Stomach smooth muscle (tissue), 2 donors: ENCODE measurements around the gene TMEM120A.

Source experiments
- H3K27ac ChIP-seq: one replicate; pipeline ENCODE4 v1.7.0; 2013; ENCODE audit warnings: mild to moderate bottlenecking, low read length, inconsistent platforms
- H3K27me3 ChIP-seq, 2 donors: one replicate each; pipeline ENCODE4 v1.7.0; 2013; ENCODE audit warnings: low read length in 2 of 2; ENCODE audit not compliant: insufficient read depth in 2 of 2, control insufficient read depth in 1 of 2
- H3K36me3 ChIP-seq, 2 donors: one replicate each; pipeline ENCODE4 v1.7.0; 2013; ENCODE audit warnings: low read length in 2 of 2; ENCODE audit not compliant: control insufficient read depth in 2 of 2, insufficient read depth in 2 of 2
- H3K4me1 ChIP-seq: one replicate; pipeline ENCODE4 v1.7.0; 2013; ENCODE audit warnings: low read length; ENCODE audit not compliant: control insufficient read depth, insufficient read depth
- H3K4me3 ChIP-seq, 2 donors: one replicate each; pipeline ENCODE4 v1.7.0; 2013; ENCODE audit warnings: low read length in 2 of 2
- H3K9ac ChIP-seq, 2 donors: one replicate each; pipeline ENCODE4 v1.7.0; 2013; ENCODE audit warnings: low read length in 2 of 2, mild to moderate bottlenecking in 1 of 2
- H3K9me3 ChIP-seq, 2 donors: one replicate each; pipeline ENCODE4 v1.7.0; 2013; ENCODE audit warnings: low read length in 2 of 2; ENCODE audit not compliant: control insufficient read depth in 2 of 2
- donor health status: healthy.
- donor health status: Pancreatic carcinoma.

Gene TMEM120A

DNA sequence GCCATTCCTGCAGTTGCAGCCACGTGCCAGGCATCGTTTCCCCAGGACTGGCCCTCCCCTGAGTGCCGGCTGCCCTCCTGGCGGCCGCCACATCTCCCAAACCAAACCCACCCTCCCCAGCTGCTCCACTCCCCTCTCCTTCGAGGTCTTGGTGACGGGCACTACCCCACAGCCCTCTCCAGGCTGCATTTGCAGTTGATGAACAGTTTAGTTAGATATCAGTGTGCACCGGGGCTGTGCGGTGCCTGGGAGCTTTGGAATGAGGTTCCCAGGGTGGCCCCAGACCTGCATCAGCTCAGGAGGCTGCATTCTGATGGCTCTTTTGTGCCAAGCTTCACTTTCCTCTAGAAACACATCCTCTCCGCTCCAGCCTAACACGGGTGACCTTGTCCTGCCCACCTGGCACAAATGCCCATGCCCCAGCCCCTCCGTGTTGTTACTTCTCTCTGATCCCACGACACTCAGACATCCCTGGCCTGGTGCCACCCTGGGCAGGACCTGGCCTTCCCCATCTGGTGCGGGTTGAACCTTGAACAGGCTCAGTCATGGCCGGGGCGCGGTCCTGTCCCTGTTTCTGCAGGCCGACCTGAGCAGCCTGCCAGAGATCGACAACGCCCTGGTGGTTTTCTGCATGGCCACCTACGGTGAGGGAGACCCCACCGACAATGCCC lies 14.5 kb downstream of the TMEM120A start:
- no peaks in the 10 kb centered on the region for H3K9me3 ChIP-seq
- no peaks in the 10 kb centered on the region for H3K4me1 ChIP-seq
- H3K27ac ChIP-seq = no peak overlapping the region
- no peak overlapping the region for H3K9ac ChIP-seq
- H3K27me3 ChIP-seq = no peaks in the 10 kb centered on the region
- H3K4me3 ChIP-seq = no peak overlapping the region
- H3K36me3 ChIP-seq = peaks cover 13 to 28% of the 10 kb centered on the region in 2 donors

DNA sequence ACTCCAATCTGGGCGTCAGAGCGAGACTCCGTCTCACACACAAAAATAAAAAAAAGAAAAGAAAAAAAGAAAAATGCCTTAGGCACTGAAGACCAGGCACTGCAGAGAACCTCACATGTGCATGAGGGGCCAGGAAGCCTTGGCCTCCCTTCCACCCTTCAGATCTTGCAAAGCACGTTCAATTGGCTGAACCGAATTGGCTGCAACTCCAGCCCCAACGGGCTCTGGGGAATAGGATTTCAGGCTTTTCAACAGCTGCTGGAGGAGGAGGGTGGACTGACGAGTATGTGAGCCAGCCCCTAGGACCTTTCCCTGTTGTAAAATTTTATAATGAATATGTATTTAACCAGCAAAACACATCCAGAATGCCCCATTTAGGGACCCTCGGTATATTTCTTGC lies 16.7 kb downstream of the TMEM120A start:
- no peak overlapping the region for H3K4me3 ChIP-seq
- no peaks in the 10 kb centered on the region for H3K9me3 ChIP-seq
- peaks cover 6 to 28% of the 10 kb centered on the region in 2 donors for H3K36me3 ChIP-seq
- no peaks in the 10 kb centered on the region for H3K4me1 ChIP-seq
- H3K27ac ChIP-seq = no peak overlapping the region
- H3K9ac ChIP-seq = no peak overlapping the region
- no peaks in the 10 kb centered on the region for H3K27me3 ChIP-seq

DNA sequence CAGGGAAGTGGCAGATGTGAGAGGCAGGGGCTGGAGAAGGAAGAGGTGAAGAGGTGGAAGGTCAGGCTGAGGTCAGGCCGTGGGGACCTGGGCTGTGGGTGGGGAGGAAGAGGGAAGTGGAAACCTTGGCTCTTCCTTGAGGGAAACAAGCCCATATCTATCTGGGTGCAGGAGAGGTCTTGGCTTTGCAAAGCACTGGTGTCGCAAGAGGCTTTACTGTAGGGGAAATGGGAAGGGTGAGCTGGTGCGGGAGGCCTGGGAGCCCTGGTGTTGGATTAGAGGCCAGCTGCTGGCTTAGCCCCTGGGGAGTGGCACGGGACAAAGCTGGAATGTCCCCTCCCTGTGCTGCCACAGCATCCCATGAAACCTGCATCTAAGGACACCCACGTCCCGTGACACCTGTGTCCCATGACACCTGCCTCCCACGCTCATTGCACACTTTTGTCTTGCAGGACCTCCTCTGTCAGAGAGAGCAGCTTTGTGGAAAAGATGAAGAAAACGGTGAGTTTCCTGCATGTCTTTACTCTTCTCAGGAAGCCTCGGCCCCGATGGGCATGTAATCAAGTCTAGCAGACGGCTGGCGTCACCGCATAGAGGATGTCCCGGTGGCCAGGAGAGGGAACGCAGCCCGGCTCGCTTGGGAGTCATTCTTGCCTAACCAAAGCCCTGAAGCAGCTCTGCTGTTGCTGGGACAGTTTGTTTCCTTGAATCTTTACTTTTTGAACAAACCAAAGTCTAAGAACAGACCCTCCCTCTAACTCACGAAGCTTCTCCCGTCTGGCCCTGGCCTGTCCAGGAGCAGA lies 22.2 kb downstream of the TMEM120A start:
- Histone ChIP-seq H3K36me3 (peaks cover 0 to 5% of the 10 kb centered on the region in 2 donors), H3K27ac (peak overlapping the region; percentile 53), H3K4me1 (peaks cover 37% of the 10 kb centered on the region), H3K4me3 (no peak overlapping the region), H3K9ac (no peak overlapping the region), H3K9me3 (no peaks in the 10 kb centered on the region), H3K27me3 (no peaks in the 10 kb centered on the region)

DNA sequence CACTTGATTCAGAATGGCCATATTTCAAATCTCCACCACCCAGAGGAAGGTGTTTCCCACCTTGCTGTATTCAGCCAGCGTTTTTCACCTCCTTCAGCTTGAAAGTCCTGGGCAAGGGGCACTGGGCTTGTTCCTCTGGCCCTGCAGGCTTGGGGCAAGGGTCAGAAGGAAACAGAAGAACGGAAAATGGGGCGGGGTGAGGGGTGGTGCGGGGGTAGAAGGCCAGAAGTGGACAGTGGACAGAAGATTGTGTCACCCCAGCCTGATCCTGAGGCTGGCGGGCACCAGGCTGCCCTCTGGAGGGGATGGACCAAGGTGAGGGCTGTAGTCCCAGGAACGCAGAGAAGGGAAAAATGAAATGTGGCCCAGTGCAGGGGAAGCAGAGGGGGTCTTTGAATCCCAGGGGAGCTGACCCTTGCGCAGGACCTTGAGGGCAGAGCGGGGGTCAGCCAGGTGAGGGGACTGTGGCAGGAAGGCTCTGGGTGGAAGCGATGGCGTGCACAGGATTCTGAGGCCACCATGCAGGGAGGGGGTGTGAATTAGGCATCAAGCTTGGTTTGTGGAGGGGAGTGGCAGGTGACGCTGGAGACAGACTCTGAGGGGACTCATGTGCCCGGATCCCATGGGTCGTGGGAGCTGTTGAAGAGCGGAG lies 23.0 kb downstream of the TMEM120A start:
- H3K9me3 ChIP-seq = no peaks in the 10 kb centered on the region
- no peaks in the 10 kb centered on the region for H3K27me3 ChIP-seq
- H3K4me1 ChIP-seq = peaks cover 44% of the 10 kb centered on the region
- no peak overlapping the region for H3K4me3 ChIP-seq
- no peak overlapping the region for H3K9ac ChIP-seq
- peaks cover 0 to 5% of the 10 kb centered on the region in 2 donors for H3K36me3 ChIP-seq
- H3K27ac ChIP-seq = peak overlapping the region; percentile 53

DNA sequence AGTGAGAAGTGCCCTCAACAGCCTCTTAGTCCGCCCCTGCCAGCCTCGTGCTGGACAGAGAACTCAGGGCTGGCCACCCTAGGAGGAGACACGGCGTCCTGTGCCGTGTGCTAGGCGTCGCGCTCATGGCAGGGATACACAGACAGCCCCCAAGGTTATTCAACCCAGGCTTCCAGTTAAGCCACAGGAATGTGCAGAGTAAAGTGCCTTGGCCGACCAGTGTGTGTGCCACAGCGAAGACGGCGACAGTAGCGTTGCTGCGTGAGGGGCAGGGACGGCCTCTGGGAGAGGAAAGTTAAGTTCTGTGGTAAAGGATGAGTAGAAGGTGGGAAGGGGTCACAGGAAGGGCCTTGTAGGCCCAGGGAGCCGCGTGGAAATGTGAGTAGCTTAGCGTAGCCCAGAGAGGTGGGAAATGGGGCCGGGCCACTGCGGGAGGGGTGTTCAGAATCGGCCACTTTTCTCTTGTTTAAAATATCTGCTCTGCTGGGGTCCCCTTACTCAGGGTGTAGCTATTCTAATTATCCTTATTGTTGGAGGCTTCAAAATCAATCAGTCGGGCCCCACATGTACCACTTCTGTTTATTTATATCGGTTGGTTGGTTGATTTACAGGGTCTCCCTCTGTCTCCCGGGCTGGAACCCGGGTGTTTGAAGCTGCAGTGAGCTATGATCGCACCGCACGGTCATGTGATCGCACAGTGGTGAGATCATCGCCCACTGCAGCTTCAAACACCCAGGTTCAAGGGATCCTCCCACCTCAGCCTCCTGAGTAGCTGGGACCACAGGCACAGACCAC lies 24.5 kb downstream of the TMEM120A start:
- Histone ChIP-seq H3K9ac (peak overlapping the region; percentile 36 to 49), H3K9me3 (no peaks in the 10 kb centered on the region), H3K4me1 (peaks cover 59% of the 10 kb centered on the region), H3K27me3 (no peaks in the 10 kb centered on the region), H3K27ac (peak overlapping the region; percentile 97), H3K36me3 (peaks cover 0 to 5% of the 10 kb centered on the region in 2 donors), H3K4me3 (peak overlapping the region; percentile 13 to 69)

DNA sequence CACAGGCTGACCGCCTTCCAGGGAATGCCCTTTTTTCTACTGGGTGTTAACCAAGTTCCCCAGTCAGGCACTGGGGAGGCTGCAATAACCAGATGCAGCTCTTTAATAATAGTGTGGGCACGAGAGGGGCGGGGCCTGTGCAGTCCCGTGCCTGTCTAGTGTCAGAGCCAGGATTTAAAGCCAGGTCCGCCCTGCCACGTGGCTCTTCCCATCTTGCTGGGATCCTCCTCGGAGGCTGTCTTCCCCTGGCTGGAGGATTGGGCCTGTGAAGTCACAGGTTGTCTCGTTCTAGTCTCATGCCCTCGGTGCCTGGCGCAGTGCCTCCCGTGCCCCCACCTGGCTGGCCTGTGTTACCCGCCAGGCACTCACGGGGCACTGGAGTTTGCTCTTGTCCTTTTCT lies 25.2 kb downstream of the TMEM120A start:
- Histone ChIP-seq H3K4me3 (peak overlapping the region; percentile 13 to 69), H3K9me3 (no peaks in the 10 kb centered on the region), H3K27ac (peak overlapping the region; percentile 97), H3K9ac (peak overlapping the region; percentile 49 to 58), H3K27me3 (no peaks in the 10 kb centered on the region), H3K36me3 (peaks cover 0 to 5% of the 10 kb centered on the region in 2 donors), H3K4me1 (peaks cover 59% of the 10 kb centered on the region)

DNA sequence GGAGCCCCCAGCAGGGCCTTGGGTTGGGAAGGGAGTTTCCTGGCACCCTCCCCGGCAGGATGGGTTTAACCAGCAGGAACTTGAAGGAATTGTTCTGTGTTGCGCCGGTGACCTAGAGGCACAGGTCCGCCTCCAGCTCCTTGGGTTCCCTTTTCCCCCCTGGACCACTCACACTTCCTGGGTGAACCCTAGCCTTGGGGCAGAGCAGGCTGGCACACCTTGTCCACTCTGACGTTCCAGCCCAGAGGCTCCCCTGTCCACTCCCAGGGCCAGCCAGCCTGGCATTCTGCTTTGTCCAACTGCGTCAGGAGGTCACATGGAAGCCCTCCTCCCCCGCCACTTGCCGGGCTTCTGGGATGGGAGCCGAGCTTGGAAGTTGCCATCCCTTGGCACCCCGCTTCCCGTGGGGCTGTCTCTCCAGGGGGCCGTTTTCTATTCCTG lies 25.8 kb downstream of the TMEM120A start:
- H3K27me3 ChIP-seq = no peaks in the 10 kb centered on the region
- peak overlapping the region; percentile 29 to 69 for H3K4me3 ChIP-seq
- peaks cover 60% of the 10 kb centered on the region for H3K4me1 ChIP-seq
- peak overlapping the region; percentile 97 for H3K27ac ChIP-seq
- H3K9me3 ChIP-seq = no peaks in the 10 kb centered on the region
- peak overlapping the region; percentile 49 to 58 for H3K9ac ChIP-seq
- no peaks in the 10 kb centered on the region for H3K36me3 ChIP-seq

DNA sequence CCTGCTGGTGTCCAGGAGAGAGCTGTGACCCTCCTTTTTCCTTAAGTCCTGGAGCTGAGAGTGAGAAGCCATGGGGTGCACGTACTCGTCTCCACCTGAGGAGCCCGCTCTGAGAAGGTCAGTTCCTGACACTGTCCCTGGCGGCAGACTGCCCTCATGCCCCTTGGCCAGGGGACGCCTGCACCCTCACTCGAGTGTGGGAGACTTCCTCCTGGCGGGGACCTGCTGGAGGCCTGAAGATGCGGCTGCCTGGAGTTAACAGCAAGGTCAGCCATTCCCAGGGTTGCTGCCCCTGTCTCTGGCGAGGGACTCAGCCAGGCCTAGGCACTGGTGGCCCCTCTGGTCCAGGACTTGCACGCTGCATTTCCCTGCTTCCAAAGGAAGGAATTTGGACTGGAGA lies 26.4 kb downstream of the TMEM120A start:
- H3K4me3 ChIP-seq = peak overlapping the region; percentile 29 to 69
- peaks cover 65% of the 10 kb centered on the region for H3K4me1 ChIP-seq
- peak overlapping the region; percentile 97 for H3K27ac ChIP-seq
- no peaks in the 10 kb centered on the region for H3K27me3 ChIP-seq
- no peaks in the 10 kb centered on the region for H3K36me3 ChIP-seq
- no peaks in the 10 kb centered on the region for H3K9me3 ChIP-seq
- peak overlapping the region; percentile 49 to 51 for H3K9ac ChIP-seq

DNA sequence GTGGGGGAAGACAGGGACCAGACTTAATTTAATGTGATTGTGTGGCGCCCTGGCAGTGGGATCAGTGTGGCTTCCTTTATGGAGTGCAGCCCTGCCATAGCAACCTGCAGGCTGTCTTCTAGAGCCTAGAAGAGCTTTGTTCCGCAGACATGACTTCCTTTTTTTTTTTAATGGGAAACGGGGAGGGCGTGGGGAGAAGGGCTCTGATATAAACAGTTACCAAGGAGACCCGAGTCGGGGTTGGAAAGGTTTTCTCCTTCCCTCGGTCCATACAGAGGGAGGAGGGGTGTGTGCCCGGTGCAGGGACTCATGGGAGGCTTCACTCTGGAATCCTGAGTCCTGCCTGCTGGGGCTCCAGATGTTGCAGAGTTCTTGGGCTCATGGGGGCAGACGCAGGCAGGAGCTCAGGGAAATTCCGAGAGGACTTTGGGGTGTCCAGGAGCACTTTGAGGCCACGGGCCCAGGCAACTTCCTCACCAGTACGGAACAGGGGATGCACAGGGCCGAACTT lies 26.9 kb downstream of the TMEM120A start:
- Histone ChIP-seq H3K27me3 (no peaks in the 10 kb centered on the region), H3K9me3 (no peaks in the 10 kb centered on the region), H3K9ac (peak overlapping the region; percentile 49 to 58), H3K4me3 (peak overlapping the region; percentile 40 to 69), H3K4me1 (peaks cover 69% of the 10 kb centered on the region), H3K36me3 (no peaks in the 10 kb centered on the region), H3K27ac (peak overlapping the region; percentile 97)

DNA sequence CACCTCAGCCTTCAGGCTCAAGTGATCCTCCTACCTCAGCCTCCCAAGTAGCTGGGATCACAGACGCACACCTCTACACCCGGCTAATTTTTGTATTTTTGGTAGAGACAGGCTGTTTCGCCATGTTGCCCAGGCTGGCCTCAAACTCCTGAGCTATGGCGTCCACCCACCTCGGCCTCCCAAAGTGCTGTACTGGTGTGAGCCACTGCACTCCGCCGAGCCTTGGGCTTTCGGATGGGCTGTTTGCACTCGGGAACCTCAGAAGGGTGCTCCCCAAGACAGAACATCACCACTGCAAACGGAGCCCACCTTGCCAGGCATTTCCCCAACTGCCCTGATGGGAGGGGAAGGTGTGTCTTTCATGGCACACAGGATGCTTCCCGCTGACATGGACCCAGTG lies 27.3 kb downstream of the TMEM120A start:
- Histone ChIP-seq H3K9ac (peak overlapping the region; percentile 44 to 58), H3K4me1 (peaks cover 68% of the 10 kb centered on the region), H3K27ac (peak overlapping the region; percentile 97), H3K4me3 (peak overlapping the region; percentile 40 to 69), H3K9me3 (no peaks in the 10 kb centered on the region), H3K27me3 (no peaks in the 10 kb centered on the region), H3K36me3 (no peaks in the 10 kb centered on the region)
